Measurements from ENCODE around the gene TIMP2. TPM values are rescaled to one million over a fixed set of nuclear protein-coding genes. Genes with fewer than 3 reads are reported as not detected.

The TIMP2 gene
- total and polyA plus RNA-seq, 2 of the 4 experiments (the other 2 are of a cell fraction), result 43.9 to 416 TPM

GRCh38 chr17:78893684-78894083, 31.5 kb downstream of the TIMP2 start:
- Histone ChIP-seq H4K8ac (ENCODE audit: low read depth in 2 of 2, low read length in 2 of 2) (no peak overlapping the region), H3K36me3 (ENCODE audit: control insufficient read depth, insufficient read depth, low read length) (peaks cover 31% of the 10 kb centered on the region), H2BK120ac (ENCODE audit: low read depth, low read length) (no peak overlapping the region), H3K9me3 (ENCODE audit: control insufficient read depth, insufficient read depth, low read length) (no peaks in the 10 kb centered on the region), H4K91ac (ENCODE audit: insufficient read depth, low read depth, low read length) (no peak overlapping the region), H3K79me1 (ENCODE audit: low read depth in 1 of 2, low read length in 2 of 2) (peaks cover 40 to 96% of the 10 kb centered on the region in 2 experiments), H2BK5ac (ENCODE audit: low read depth, low read length, poor library complexity, severe bottlenecking) (no peak overlapping the region), H3K9ac (ENCODE audit: low read depth, low read length) (no peak overlapping the region), H3K4me2 (ENCODE audit: low read depth, low read length) (no peak overlapping the region), H3K56ac (ENCODE audit: extremely low read depth, insufficient read depth, low read length) (no peak overlapping the region), H3K4me3 (ENCODE audit: insufficient read depth, low read depth, low read length) (no peak overlapping the region), H3K27me3 (ENCODE audit: control insufficient read depth, insufficient read depth, low read length) (no peaks in the 10 kb centered on the region), H3K9me1 (ENCODE audit: insufficient read depth, low read length) (peaks cover 44% of the 10 kb centered on the region), H2BK15ac (ENCODE audit: low read depth, low read length) (no peak overlapping the region), H2AFZ (replicated peaks; ENCODE audit: low read length, poor library complexity) (no peak overlapping the region), H3K27ac (ENCODE audit: insufficient read depth, low read length) (no peak overlapping the region), H3K18ac (ENCODE audit: low read depth, low read length) (no peak overlapping the region), H2BK20ac (ENCODE audit: low read depth, low read length) (no peak overlapping the region), H2AK5ac (ENCODE audit: low read depth, low read length) (no peak overlapping the region), H3K4ac (ENCODE audit: low read depth, low read length) (no peak overlapping the region), H4K5ac (ENCODE audit: low read depth, low read length) (no peak overlapping the region), H3K4me1 (ENCODE audit: control insufficient read depth, insufficient read depth, low read length) (peaks cover 28% of the 10 kb centered on the region), H3K14ac (replicated peaks; ENCODE audit: low read depth, low read length) (no peak overlapping the region), H2AK9ac (replicated peaks; ENCODE audit: low read depth, low read length, poor library complexity) (no peak overlapping the region), H4K20me1 (ENCODE audit: insufficient read depth, low read length) (peaks cover 97% of the 10 kb centered on the region), H3K23ac (ENCODE audit: low read depth, low read length) (no peak overlapping the region)
- no TSS peak for BruUV-seq (replicated peaks)
- no CpG with 5 or more reads among the region's 4 CpGs for WGBS, 2 experiments (ENCODE audit: extremely low coverage in 2 of 2, insufficient read length in 1 of 2)
- TF ChIP-seq BHLHE40 (IDR thresholded peaks at IDR 0.05; ENCODE audit: low read depth, low read length) (no peak), RFX5 (IDR thresholded peaks at IDR 0.05; ENCODE audit: low read depth, low read length) (no peak), RAD21 (IDR thresholded peaks at IDR 0.05; ENCODE audit: low read length) (no peak), MXI1 (IDR thresholded peaks at IDR 0.05; ENCODE audit: borderline replicate concordance, low read depth, low read length) (no peak), CTCF (conservative IDR thresholded peaks at IDR 0.05; ENCODE audit: low read depth, low read length) (no peak), RCOR1 (IDR thresholded peaks at IDR 0.05; ENCODE audit: insufficient replicate concordance, low read length) (no peak), MAZ (IDR thresholded peaks at IDR 0.05; ENCODE audit: borderline replicate concordance, low read depth, low read length) (no peak), FOS (IDR thresholded peaks at IDR 0.05; ENCODE audit: low read depth, low read length) (no peak), ELK1 (IDR thresholded peaks at IDR 0.05; ENCODE audit: borderline replicate concordance, low read depth, low read length) (no peak), MAFK (IDR thresholded peaks at IDR 0.05; ENCODE audit: low read depth, low read length) (no peak), SMC3 (IDR thresholded peaks at IDR 0.05; ENCODE audit: low read depth, low read length) (no peak), POLR2A (IDR thresholded peaks at IDR 0.05; ENCODE audit: low read depth, low read length) (no peak)
- ATAC-seq (ENCODE audit: low read depth) (no peak), DNase-seq (no peak)
- in situ Hi-C loops (cut with MboI; ENCODE audit: low sequenced_read_pairs), result no loop called here
- ChIA-PET POLR2A (ENCODE audit: unreplicated experiment) (no interaction called here), CTCF (interaction anchor here (0.6 kb wide), 1 partner anchor 11 kb away, joined by 4 read pairs; no protein-coding TSS in a partner anchor)
- dilution Hi-C loops (cut with HindIII; ENCODE audit: low sequenced_read_pairs, unreplicated experiment), result no loop called here
- intact Hi-C loops (cut with micrococcal nuclease), result no loop called here
